SIG-M5 (cell line): Measurements from ENCODE around the gene NKAP.
"Not testable (repeated sequence)": the region's sequence is repeated elsewhere in the genome, so short reads cannot be mapped to it uniquely, and the experiment has no call there.

Source experiments
- DNase-seq: peaks from one replicate; lab custom pipeline; 2025; lab: John Stamatoyannopoulos, UW

The NKAP gene

DNA sequence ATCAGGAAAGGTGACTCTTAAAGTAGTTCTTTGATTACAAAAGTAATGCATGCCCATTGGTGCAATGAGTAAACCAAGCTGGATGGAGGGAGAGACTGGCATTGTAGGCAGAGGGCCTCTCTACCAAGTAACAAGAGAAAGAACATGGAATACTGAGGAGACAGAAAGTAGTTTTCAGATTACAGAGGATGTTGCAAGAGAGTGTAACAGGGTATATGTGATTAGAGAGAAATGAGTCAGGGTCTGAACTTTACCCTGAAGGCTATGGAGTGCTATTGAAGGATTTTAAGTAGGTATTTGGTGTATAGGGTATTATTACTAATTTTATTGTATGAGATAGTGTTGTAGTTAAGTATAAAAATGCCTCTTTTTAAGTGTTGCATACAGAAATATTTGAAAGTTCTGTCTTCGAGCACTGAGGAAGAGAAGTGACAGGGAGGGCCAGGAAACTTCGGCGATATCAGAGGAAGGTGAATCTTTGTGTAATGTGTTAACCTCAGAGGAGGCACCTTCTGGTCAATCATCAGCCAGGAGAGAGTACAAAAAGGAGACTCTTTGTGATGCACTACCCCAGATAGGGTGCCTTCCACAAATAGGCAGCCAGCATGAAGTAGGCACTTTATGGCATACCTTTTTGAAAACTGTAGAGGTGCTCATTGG lies 8.2 kb downstream of the NKAP start:
- DNase-seq = no peak

DNA sequence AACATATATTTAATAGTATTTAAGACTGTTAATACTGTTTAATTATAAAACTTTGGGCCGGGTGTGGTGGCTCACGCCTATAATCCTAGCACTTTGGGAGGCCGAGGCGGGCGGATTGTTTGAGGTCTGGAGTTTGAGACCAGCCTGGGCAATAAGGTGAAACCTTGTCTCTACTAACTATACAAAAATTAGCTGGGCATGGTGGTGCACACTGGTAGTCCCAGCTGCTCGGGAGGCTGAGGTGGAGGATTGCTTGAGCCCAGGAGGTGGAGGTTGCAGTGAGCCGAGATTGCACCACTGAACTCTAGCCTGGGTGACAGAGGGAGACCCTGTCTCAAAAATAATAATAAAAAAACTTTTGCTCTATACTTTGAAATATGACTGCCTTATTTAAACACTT lies 21.2 kb downstream of the NKAP start:
- not testable (repeated sequence) for DNase-seq

DNA sequence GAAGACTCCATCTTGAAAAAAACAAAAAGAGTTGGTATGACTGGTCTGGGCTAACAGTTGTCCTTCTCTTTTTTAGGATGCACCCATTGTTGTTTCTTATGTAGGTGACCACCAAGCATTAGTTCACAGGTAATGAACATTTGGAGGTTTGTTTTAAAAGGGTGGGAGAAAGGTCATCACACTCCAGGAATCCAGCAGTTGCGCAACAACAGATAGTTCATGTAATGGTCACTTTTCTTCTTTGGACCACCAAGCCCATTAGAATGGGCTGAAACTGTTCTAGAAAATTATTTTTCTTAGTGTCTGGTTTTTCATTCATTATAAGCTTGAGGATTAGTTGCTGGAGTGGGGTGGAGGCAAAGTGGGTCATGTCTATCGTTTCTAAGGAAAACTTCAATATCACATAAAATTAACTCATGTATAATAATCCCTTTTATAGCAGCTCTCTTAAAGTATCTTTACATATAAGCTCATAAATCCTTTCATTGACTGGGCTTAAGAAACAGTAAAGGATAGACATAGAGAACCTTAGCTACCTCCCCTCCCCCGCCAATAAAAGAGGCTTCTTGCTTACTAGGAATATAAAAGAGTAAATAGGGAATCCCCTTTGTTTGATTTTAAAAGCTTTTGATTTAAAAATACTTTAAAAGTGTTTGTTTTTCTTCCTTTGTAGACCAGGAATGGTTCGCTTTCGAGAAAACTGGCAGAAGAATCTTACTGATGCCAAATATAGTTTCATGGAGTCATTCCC lies 23.5 kb downstream of the NKAP start:
- no peak for DNase-seq

DNA sequence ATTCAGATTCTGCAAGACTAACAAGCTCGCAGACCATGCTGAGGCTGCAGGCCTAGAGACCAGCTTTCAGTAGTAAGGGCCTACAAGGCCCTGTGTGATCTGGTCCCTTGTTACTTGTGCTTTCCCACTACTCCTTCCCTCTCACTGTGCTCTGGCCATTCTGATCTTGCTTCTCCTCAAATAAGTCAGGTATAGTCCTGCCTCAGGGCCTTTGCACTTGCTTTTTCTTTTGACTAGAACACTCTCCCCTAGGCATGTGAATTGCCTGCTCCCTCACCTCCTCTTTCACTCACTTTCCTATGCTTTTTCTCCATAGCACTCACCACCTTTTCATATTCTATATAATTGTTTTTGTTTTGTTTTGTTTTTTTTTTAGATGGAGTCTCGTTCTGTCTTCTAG lies 25.7 kb downstream of the NKAP start:
- no peak for DNase-seq

DNA sequence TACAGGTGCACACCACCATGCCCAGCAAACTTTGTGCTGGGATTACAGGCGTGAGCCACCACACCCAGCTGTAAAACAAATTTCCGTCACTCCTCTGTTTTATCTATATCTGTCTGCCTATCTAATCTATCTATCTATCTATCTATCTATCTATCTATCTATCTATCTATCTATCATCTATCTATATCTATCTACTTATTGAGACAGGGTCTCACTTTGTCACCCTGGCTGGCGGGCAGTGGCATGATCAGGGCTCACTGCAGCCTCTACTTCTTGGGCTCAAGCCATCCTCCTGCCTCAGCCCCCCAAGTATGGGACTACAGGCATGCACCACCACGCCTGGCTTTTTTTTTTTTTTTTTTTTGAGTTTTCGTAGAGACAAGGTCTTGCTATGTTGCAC lies 27.2 kb downstream of the NKAP start:
- DNase-seq = no peak

DNA sequence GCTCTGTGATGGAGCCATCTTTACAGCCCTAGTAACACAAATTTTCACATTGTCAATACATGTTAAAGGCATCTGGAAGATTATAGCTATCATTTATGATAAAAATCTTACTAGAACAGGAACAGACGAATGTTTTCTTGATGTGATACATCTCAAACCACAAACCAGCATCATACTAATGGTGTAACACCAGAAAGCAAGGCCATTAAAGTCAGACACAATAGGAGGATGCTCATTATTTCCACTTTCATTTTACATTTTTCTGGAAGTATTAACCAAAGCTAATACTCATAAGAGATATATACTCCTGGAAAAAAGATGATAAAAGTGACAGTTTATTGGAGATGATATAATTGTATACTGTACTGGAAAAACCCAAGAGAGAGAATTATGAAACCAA lies 42.6 kb downstream of the NKAP start:
- DNase-seq = no peak

DNA sequence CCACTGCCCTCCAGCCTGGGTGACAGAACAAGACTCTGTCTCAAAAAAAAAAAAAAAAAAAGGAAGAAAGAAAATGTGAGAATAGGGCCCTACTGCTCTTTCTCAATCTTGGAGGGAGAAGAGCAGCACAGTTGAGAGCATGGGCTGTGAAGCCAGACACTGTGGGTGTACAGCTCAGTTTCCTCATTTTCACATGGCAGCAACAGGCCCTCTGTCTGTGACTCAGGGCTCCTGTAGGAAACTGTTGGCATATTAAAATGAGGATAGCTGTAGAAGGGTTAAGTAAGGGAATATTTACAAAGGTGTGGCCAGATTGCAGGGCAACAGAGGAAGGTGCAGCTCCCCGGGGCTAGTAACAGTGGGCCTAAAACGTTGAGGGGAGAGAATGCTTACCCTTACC lies 44.4 kb downstream of the NKAP start:
- peak; percentile 21 for DNase-seq

DNA sequence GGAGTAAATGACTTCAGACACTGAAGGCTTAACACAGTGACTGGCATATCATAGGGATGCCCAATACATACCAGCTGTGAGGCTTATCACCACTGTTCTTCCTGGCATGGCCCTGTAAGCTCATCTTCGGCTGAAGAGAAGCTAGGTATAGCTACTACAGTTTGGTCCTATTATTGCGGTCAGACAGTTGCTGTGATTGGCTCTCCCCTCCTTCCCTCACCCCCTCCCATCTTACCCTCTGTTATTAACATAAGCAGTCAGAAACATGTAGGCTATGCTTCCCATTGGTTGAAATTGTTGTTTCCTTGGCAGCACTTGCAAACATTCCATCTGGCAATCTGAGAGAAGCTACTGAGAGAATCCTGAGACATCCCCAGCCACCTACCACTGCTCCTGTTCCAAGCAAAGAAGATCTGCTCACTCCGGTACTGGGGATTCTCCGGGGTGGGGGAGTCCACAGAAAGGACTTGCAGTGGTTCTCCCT lies 47.7 kb downstream of the NKAP start, which contains the start of gene AKAP14:
AKAP14 (plus strand) TSS at position 51 of the 484 bp plus-strand sequence. CDS start 7,331 bp downstream, outside the sequence.
- no peak for DNase-seq

DNA sequence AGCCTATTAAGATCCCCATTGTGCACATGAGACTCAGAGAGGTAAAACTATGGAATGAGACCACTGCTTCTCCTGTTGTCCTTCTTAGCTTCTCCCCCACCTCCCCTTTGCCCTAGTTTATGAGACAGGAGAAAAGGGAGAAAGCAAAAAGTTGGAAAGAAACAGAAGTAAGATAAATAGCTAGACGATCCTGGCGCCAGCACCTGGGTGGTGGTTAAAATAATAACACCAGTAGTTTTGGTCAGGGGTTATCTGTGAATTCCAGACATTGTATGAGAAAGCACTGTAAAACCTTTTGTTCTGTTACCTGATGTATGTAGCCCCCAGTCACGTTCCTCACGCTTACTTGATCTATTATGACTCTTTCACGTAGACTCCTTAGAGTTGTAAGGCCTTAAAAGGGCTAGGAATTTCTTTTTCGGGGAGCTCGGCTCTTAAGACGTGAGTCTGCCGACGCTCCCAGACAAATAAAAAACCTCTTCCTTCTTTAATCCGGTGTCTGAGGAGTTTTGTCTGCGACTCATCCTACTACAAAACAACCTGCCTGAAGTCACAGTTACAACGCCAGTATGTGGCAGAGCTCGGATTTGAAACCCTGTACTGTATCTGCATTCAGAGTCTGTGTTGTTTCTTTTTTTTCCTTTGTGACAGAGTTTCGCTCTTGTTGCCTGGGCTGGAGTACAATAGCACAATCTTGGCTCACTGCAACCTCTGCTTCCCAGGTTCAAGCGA lies 51.4 kb downstream of the NKAP start:
- DNase-seq = not testable (repeated sequence)

DNA sequence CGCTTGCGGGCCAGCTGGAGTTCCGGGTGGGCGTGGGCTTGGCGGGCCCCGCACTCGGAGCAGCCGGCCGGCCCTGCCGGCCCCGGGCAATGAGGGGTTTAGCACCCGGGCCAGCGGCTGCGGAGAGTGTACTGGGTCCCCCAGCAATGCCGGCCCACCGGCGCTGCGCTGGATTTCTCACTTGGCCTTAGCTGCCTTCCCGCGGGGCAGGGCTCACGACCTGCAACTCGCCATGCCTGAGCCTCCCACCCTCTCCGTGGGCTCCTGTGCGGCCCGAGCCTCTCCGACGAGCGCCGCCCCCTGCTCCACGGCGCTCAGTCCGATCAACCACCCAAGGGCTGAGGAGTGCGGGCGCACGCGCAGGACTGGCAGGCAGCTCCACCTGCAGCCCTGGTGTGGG lies 52.9 kb downstream of the NKAP start:
- not testable (repeated sequence) for DNase-seq

DNA sequence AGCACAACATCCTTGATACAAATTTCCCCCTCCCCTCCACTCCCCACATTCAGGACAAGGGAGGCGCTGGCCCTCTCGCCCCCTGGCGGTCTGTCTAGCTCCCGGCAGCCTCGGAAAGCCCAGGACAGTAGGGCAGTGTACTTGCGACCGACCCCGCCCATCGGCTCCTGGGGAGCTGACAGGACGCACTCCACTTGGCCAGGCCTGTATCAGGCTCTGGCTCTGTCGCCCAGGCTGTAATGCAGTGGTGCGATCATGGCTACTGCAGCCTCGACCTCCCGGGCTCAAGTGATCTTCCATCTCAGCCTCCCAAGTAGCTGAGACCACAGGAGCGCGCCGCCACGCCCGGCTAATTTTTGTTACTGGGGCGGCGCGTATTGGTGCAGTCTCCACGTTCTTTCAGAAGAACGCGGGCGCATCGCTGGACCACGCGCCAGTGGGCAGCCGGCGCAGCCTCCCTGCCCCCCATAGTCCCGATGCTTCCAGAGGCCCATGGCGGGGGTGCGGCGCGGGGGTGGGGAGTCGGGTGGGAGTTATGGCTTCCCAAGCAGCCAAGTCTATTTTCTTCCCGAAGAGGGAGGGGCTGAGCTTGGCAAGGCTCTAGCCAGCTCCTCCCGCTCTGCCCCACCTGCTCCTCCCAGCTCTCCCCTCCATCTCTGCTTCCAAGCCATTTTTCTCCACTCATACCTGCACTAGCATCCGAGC lies 55.7 kb downstream of the NKAP start:
- DNase-seq = peak; percentile 8

DNA sequence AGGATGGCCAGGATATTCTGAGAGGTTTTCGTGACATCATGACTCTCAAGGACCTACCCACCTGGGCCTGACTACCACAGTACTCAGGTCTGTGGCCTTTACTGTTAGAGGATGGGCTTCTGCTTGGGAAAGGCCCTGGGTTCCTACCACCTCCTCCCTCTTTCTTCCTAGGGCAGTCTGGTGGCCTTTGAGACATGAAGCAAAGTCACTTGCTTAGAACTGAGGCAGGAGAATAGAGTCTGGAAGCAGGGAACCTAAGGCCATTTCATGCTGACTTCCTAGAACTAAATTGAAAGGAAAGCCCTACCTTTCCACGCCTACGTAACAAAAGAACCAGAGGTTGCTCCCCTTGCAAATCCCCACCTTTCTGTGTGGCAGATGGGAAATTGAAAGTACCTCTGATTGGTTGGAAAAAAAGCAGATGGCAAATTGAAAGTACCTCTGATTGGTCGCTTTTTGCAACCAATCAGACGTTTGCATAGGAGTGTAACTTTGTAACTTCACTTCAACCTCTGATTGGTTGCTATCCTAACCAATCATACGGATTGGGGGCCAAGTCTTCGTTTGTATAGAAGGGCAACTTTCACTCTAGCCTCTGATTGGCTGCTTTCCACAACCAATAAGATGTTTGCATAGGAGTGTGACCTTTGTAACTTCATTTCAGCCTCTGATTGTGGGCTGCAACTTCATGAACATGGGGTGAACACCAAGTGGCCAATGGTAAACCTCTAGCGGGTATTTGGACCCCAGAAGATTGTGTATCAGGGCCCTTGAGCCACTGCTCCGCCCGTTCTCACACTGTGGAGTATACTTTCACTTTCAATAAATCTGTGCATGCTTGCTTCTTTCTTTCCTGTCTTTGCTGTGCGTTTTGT lies 57.8 kb downstream of the NKAP start:
- no peak for DNase-seq

DNA sequence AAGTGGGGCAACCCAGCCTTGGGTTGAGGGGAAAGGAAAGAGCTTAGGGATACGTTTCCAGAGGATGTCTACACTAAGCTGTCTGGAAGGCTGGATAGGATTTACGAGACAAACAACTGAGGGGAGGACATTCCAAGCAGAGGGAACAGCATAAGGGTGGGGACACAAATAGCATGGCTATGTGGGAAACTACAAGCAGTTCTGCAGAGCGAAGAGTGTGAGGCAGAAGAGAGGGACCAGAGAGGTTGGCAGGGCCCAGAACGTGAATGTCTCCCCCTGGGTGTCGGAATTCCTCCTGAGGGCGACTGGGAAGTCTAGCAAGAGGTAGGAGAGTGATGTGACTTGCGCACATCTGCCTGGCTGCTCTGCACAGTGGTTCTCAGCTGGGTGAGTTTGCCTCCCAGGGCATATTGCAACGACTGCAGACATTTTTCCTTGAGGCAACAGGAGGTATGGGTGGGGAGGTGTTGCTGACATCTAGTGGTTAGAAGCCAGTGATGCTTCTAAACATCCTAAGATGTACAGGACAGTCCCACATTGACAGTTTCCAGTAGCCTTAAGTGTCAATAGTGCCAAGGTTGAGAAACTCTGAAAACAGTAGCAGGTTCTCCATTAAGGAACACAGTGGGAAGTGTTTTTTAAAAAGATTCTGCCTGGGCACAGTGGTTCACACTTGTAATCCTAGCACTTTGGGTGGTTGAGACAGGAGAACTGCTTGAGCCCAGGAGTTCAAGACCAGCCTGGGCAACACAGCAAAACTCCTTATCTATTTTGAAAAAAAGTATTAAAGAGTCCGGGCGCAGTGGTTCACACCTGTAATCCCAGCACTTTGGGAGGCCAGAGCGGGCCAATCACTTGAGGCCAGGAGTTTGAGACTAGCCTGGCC lies 62.8 kb downstream of the NKAP start:
- DNase-seq = peak; percentile 6

DNA sequence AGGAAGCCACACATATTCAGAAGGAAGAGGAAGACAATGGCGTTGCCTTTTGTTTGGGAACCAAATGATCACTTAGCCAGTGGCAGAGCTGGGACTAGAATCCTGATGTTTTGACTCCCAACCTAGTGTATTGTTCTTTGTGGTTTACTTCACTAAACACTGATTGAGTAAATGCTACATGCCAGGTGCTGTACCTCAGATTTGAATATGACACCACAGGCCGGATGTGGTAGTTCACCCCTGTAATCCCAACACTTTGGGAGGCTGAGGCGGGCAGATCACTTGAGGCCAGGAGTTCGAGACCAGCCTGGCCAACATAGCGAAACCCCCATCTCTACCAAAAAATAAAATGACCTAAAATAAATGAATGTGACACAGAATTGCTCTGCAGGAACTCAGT lies 63.5 kb downstream of the NKAP start:
- no peak for DNase-seq

DNA sequence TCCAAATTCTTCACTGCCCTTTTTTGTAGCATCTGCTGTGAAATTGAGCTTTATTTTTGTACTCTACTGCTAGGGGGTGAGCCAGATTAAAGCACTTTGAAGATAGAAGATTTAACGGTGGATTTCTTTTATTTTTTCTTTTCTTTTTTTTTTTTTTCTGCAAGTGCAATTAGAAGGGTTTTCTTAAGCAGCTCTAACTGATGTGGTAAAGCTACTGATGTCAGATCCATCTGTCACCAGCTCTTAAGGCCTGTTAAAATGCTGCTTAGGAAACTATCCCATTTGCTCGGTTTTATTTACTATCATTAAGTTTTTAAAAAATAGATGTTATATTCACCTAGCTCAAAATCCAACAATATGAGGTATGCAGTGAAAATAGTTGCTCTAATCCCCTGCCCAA lies 64.8 kb downstream of the NKAP start:
- DNase-seq = no peak

DNA sequence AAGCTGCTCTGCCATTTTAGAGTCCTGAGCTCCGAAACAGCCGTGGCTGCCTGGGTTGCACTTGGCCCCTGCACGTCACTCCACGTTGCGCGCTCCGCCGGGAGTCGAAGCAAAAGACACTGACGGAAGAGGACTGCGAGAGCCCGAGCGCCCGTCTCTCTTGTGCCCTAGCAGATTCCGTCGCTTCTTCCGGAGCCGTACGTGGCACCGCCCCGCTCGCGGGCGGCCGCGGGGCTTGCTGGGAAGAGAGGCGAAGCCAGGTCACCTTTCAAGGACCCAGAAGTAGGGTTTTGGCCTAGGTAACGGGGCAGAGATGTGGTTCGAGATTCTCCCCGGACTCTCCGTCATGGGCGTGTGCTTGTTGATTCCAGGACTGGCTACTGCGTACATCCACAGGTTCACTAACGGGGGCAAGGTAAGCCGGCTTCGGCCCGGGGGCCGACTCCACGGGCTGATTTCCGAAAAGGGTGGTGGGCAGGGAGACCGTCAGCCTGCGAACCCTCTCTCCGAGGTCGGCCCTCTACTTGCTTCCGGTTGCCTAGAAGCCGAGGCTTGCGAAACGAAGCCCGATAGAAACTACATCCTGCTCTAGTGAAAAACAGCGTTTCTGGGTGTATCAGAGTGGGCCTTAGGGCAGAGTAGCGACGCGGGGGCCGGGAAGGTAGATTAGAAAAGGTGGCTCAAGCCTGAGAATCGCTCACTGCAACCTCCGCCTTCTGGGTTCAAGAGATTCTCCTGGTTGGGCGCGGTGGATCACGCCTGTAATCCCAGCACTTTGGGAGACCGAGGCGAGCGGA lies 71.8 kb downstream of the NKAP start, which contains the start of the genes NDUFA1 and RNF113A:
NDUFA1 (plus strand) TSS at position 234 of the 797 bp plus-strand sequence; CDS start at position 314, 80 bp downstream.
RNF113A (minus strand) TSS at position 135 of the 797 bp plus-strand sequence; CDS start at position 15, 120 bp downstream.
- DNase-seq = peak; percentile 77

DNA sequence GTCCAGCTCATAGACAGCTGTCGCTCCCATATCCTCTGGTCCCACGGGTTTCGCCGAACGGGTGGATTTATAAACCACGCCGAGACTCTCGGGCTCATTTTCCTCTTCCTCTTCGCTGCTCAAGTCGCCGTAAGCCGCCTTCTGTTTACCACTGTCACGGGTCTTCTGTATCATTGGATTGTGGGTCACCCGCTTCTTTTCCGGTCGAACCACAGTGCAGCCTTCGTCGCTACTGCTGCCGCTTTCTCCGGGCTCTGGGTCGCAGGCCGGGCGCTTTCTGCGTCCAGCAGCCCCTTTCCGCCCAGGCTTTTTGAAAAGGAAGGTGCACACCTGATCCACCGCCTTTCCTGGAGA lies 72.3 kb downstream of the NKAP start:
- no peak for DNase-seq
